ENCODE results near the gene BMERB1.
A peak's percentile ranks its signal among the peaks of the same experiment; 100 is the strongest.
"Not testable (repeated sequence)": the region's sequence is repeated elsewhere in the genome, so short reads cannot be mapped to it uniquely, and the experiment has no call there.

The BMERB1 gene

GRCh38 chr16:15592324-15592723 is 157.9 kb downstream of the BMERB1 start:
- DNase-seq (ENCODE audit: low read depth, low spot score), result no peak

DNA sequence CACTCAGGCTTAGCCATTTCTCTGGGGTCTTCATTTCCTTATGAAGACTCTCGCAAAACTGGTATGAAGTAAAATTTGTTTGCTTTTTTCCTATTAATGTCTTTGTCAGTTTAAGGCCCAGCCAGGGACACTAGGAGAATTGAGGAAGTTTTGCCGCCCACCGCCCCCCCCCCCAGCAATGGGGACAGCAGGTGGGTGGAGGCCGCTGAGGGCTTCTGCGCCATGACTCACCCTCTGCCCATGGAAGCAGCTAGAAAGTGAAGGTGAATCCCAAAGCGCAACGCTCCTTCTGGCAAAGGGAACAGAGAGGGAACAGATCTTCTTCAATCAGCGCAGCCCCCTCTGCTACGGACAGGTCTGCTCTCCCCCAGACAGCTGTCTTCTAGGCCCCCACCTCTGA is 158.8 kb downstream of the BMERB1 start:
- no peak for DNase-seq (ENCODE audit: low read depth, low spot score)

GRCh38 chr16:15594711-15595320 is 160.4 kb downstream of the BMERB1 start:
- no peak for DNase-seq (ENCODE audit: low read depth, low spot score)

- no peak for DNase-seq (ENCODE audit: low read depth, low spot score)
Measured at GRCh38 chr16:15597135-15597534, 162.7 kb downstream of the BMERB1 start.

DNA sequence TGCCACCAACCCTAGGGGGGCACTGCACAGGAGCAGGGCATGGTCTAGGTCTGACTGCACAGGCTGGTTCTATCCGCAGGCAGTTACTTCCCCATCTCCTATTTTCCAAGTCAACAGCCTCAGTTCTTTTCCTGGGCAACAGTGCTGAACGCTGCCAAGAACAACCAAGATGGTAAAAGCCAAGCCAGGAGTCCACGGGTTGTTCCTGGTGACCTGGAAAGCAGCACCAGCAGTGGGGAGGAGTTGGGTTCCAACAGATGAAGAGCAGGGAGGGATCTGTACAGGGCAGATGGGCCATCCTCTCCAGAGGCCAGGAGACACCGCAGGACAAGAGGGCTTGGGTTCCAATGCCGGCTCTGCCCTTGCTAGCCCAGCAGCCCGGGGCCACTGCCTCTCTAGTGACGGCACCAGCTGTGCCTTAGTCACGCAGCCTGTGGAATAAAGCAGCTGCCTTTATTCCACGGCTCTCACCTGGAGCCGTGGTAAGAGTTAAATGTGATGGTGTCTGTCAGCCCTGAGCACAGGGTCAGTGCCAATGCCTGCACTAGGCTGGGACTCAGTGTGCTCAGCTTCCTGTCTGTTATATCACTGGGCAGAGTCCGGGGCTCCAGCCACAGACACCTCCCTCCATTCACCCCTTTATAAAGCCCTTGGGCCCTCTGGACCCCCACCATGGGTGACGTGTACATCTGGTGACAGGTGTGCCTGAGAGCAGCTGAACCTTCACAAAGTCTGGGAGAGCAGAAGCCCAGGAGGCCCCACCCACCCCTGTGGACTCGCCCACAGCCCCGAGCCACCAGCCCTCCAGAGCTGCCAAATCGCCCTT is 163.6 kb downstream of the BMERB1 start:
- no peak for DNase-seq (ENCODE audit: low read depth, low spot score)

DNA sequence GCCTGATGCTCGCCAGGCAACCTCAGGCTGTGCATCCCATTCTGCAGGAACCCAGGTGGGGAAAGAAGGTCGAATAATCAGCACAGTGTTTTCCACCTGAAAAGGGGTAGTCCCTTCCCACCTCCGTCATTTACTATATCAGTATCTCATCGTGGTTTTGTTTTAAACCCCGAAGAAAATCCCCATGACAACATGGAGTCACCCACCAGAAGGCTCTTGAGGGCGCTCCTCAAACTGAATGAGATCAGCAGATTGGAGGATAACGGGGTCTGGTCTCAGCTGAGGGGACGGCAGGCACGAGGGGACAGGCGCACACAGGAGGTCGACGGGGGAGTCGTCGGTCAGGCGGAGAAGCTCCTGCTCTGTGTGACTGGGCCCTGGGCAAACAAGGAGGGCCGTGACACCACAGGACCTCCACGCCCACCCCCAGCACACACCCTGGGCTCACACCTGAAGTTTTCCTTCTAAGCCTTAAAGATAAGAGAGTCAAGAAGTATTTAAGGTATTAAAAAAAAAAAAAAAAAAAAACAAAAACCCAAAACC is 164.3 kb downstream of the BMERB1 start:
- DNase-seq (ENCODE audit: low read depth, low spot score), result no peak

DNA sequence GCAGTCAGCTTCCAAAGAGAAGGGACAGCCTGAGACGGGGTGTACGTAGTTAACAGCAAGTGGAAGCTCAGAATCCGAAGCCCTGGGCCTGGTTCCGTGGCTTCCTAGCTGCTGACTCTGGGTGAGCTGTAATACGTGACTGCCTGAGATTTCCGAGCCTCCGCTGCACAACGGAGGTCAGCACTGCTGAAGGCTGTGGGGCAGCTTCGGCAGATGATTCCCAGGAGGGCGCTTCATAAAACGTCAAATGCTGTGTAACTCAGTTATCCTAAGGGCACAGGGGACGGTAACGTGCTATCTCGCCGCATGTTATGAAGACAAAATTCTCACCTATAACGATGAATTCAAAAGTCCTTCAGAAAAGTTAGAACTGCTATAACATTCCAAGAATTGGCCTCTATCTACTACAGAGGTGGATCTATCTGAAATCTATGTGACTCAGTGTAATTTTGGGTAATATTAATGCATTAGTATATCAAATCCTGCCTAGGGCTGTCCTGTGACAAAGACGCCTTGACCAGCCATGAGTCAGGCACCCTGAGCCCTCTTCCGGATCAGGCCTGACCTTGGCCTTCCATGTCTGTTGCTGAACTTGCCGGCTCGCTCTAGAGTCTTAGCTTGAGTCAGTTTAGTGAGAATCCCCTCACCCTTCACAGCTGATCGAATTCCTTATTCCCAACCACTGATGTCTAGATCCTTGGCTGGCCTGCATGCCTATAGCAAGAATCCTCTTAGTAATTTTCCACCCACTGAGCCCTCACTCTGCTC is 165.1 kb downstream of the BMERB1 start:
- no peak for DNase-seq (ENCODE audit: low read depth, low spot score)

DNA sequence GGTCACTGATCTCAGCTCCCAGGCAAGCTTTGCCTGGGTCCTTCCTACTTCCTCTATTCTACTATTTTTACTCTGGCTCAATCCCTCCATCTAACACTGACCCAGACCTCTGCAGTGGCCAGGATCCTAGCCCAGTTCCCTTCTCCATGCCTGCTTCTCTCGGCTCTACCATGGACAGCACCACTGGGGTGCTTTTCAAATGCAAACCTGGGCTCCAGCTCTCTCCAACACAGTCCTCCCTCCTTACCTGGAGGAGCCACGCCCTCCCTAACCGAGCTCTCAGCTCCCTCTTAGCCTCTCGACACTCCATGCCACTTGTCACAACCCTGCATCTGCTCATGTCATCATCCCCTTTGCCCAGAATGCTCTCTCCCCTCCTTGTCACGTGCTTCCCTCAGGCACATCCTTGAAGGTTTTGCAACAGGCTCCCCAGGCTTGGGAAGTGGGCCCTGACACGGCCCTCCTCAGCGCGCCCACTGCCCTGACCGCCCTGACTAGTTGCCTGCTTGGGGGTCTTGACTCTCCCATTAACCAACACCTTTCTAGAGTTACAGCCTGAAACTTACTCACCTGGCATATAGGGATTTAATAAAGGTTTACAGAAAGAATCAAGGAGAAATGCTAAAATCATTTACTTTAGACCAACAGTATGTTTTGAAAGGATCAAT is 167.0 kb downstream of the BMERB1 start:
- no peak for DNase-seq (ENCODE audit: low read depth, low spot score)

GRCh38 chr16:15602285-15603044 is 168.1 kb downstream of the BMERB1 start:
- DNase-seq (ENCODE audit: low read depth, low spot score), result no peak

- no peak for DNase-seq (ENCODE audit: low read depth, low spot score)
Measured at GRCh38 chr16:15604460-15605440, 170.4 kb downstream of the BMERB1 start.

DNA sequence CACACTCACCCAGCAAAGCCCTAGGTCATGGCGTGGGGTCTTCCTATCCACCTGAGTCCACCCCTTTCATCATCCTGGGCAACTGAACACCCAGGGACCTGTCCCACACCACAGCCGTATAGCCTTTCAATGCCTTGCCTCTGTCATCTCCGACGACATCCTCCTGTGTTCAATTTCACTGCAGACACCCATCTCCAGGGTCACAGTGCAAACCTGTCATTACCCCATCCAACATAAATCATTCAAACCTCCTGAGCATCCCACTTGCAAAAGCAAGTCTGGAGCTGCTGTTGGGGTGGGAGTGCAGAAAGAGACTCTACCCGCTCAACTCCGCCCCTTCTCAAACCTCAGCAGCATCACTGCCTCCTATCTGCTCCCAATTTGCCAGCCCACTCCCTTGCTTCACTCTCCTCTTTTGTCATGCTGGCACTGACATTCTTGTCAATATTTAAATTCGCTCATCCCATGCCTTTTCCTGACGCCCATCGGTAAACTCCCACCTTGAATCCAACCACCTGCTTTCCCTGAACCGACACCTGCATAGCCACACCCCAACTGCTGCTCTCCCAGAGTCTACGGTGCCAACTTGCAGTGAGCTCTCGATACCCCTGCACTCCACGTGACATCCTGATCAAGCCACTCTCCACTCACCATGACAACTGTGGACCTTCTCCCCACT is 171.6 kb downstream of the BMERB1 start:
- no peak for DNase-seq (ENCODE audit: low read depth, low spot score)

GRCh38 chr16:15606518-15607220 is 172.3 kb downstream of the BMERB1 start:
- no peak for DNase-seq (ENCODE audit: low read depth, low spot score)

DNA sequence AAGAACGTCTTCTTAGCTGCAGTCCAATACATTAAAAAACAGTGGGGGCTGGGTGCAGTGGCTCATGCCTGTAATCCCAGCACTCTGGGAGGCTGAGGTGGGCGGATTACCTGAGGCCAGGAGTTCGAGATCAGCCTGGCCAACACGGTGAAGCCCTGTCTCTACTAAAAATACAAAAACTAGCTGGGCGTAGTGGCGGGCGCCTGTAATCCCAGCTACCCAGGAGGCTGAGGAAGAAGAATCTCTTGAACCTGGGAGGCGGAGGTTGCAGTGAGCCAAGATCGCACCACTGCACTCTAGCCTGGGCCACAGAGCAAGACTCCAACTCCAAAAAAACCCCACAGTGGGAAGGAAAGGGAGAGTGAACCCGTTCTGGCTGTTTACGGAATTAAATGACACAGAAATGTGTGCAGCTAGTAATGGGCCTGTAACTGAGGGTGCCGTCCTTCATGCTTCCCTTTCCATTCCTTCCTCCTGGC is 172.9 kb downstream of the BMERB1 start:
- DNase-seq (ENCODE audit: low read depth, low spot score), result not testable (repeated sequence)

- DNase-seq (ENCODE audit: low read depth, low spot score), result peak; percentile 52
Measured at GRCh38 chr16:15607700-15608396, 173.5 kb downstream of the BMERB1 start.

DNA sequence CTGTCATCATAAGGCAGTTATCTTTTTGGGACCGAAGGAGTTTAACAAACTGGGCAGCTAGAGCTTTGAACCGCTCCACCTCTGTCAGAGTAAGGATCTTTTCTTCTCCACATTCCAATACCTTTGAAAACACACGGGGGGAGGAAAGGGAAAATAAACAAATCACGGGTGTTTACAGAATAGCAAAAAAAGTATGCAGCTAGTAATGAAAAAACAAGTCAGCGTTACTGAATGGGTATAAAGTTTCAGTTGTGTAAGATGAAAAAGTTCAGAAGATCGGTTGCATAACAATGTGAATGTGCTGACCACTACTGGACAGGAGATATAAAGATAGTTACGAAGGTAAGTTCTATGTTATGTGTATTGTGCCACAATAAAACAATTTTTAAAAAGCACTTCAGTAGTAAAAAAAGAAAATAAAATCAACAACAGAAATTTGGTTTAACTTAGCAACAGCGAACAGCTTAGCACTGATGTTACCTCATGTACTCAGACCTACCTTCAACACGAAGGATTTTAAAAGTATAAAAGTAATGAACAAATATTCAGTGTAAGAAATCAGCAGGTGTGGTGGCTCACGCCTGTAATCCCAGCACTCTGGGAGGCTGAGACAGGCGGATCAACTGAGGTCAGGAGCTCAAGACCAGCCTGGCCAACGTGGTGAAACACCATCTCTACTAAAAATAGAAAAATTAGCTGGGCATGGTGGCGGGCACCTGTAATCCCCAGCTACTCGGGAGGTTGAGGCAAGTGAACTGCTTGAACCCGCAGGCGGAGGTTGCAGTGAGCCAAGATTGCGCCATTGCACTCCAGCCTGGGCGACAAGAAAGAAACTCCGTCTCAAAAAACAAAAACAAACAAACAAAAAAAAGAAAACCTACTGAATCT is 174.3 kb downstream of the BMERB1 start:
- DNase-seq (ENCODE audit: low read depth, low spot score), result no peak

GRCh38 chr16:15609286-15609649 is 174.9 kb downstream of the BMERB1 start:
- no peak for DNase-seq (ENCODE audit: low read depth, low spot score)

GRCh38 chr16:15610369-15610871 is 176.0 kb downstream of the BMERB1 start:
- DNase-seq (ENCODE audit: low read depth, low spot score), result no peak

All from brain pericyte (primary cell).